Esophagus muscularis mucosa (tissue), 4 donors: ENCODE measurements around the gene SRD5A2.

ENCODE experiments used
- CTCF ChIP-seq, 3 experiments: fragments of 200-600 bp in 2 of 3; fragments of 450-650 bp in 1 of 3; sonication (generic) in 2 of 3; IDR thresholded peaks; one replicate each; pipeline ENCODE4 v1.5.1; 2017 to 2019; ENCODE audit warnings: antibody characterized with exemption in 3 of 3, mild to moderate bottlenecking in 2 of 3, moderate library complexity in 1 of 3
- EP300 ChIP-seq: sonication (generic); formaldehyde crosslinking; IDR thresholded peaks from one replicate; pipeline ENCODE4 v1.6.1; 2017; ENCODE audit warnings: antibody characterized with exemption
- POLR2A ChIP-seq: fragments of 450-650 bp; IDR thresholded peaks from one replicate; pipeline ENCODE4 v1.6.1; 2017; ENCODE audit warnings: antibody characterized with exemption, moderate library complexity, mild to moderate bottlenecking, low read depth
- POLR2AphosphoS5 ChIP-seq, 2 donors: sonication (generic); formaldehyde crosslinking; IDR thresholded peaks; one replicate each; pipeline ENCODE4 v1.6.1; 2017; ENCODE audit warnings: antibody characterized with exemption in 2 of 2

- TF ChIP-seq POLR2A (no peak), CTCF (IDR thresholded peaks at IDR 0.05) (no peak), EP300 (no peak), POLR2AphosphoS5 (IDR thresholded peaks at IDR 0.05) (no peak)
Measured at GRCh38 chr2:31586230-31586629, 5.5 kb upstream of the SRD5A2 start.
